ENCODE measurements around the gene TLDC2. TPM values are rescaled to one million over a fixed set of nuclear protein-coding genes. Genes with fewer than 3 reads are reported as not detected.
A peak's percentile ranks its signal among the peaks of the same experiment; 100 is the strongest.

The TLDC2 gene
- not detected for total RNA-seq
- long read RNA-seq, partial matches to known transcripts: 0 of 1 reads
- long read RNA-seq, other reads (novel, unspliced or antisense): 1 of 1 reads

DNA sequence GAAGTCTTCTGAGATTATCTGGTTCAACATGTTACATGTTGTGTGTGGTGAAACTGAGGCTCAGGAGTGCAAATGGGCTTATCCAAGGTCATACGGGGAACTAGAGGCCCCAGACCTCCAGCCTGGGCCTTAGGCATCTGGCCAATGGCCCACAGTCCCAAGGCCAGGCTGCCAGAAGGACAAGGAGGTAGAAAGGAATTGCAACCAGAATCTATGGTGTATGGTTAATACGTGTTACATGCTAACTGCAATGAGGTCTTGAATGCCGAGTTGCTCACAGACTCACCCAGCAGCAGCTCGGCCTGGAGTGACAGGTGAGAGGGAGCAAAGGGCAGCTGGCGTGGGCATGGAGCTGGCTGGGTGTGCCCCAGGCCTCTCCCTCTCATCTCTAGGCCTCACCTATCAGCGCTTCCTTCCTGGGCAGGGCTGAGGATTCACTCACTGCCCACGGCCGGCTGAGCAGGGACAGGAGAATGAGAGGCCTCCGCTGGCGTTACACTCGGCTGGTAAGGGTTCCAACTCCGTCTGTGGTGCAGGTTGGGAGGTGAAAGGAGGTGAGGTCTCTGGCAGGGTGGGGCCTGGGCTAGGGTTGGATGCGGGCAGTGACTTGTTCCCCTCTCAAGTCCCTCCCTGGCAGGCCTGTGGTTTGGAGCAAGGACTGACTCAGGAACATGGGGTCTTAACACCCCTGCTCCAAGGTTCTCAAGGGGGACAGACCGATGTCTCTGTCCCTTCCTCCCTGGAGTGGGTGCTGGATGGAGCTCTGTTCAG lies at the start of gene TLDC2:
Gene TLDC2 (plus strand): TSS at position 437 of the 771 bp plus-strand sequence. CDS start 37 bp downstream, at position 474.
- no peak for DNase-seq
- intact Hi-C loops (cut with micrococcal nuclease): no loop called here
- TF ChIP-seq CTCF (IDR thresholded peaks at IDR 0.05; ENCODE audit: borderline replicate concordance): no peak
- no peak within 1 kb of the TSS for H3K4me3 ChIP-seq
- no peak within 1 kb of the TSS for H3K27ac ChIP-seq (replicated peaks)
- no peaks in the 10 kb centered on the region for H3K36me3 ChIP-seq
- H3K27me3 ChIP-seq (ENCODE audit: low read depth): no peaks in the 10 kb centered on the region
- H3K4me1 ChIP-seq: peaks cover 9% of the 10 kb centered on the region
- H3K9me3 ChIP-seq (replicated peaks): no peaks in the 10 kb centered on the region

DNA sequence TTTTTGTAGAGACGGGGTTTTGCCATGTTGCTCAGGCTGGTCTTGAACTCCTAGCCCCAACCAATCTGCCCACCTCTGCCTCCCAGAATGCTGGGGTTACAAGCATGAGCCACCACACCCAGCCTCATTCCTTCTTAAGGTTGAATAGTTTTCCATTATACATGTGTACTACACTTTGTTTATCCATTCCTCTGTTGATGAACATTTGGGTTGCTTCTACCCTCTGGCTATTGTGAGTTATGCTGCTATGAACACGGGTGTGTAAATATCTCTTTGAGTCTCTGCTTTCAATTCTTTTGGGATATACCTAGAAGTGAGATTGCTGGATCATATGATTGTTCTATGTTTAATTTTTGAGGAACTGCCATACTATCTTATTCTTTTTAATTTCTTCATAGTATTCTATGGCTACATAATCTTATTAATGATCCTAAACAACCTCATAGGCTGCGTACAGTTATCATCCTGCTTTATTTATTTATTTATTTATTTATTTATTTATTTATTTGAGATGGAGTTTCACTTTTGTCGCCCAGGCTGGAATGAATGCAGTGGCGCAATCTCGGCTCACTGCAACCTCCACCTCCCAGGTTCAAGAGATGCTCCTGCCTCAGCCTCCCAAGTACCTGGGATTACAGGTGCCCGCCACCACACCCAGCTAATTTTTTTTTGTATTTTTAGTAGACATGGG lies 49.2 kb upstream of the TLDC2 start:
- Histone ChIP-seq H3K4me1 (peaks cover 82% of the 10 kb centered on the region), H3K27me3 (ENCODE audit: low read depth) (no peaks in the 10 kb centered on the region), H3K36me3 (peaks cover 52% of the 10 kb centered on the region), H3K9me3 (replicated peaks) (no peaks in the 10 kb centered on the region), H3K4me3 (no peak overlapping the region), H3K27ac (replicated peaks) (peak overlapping the region; percentile 92)
- intact Hi-C loops (cut with micrococcal nuclease): no loop called here
- TF ChIP-seq CTCF (IDR thresholded peaks at IDR 0.05; ENCODE audit: borderline replicate concordance): no peak
- no peak for DNase-seq

GRCh38 chr20:36827541-36828279 lies 48.2 kb upstream of the TLDC2 start:
- Histone ChIP-seq H3K36me3 (peaks cover 49% of the 10 kb centered on the region), H3K9me3 (replicated peaks) (no peaks in the 10 kb centered on the region), H3K27ac (replicated peaks) (peak overlapping the region; percentile 92), H3K4me3 (no peak overlapping the region), H3K4me1 (peaks cover 82% of the 10 kb centered on the region), H3K27me3 (ENCODE audit: low read depth) (no peaks in the 10 kb centered on the region)
- intact Hi-C loops (cut with micrococcal nuclease): no loop called here
- peak; percentile 66 for DNase-seq
- no peak for TF ChIP-seq CTCF (IDR thresholded peaks at IDR 0.05; ENCODE audit: borderline replicate concordance)

DNA sequence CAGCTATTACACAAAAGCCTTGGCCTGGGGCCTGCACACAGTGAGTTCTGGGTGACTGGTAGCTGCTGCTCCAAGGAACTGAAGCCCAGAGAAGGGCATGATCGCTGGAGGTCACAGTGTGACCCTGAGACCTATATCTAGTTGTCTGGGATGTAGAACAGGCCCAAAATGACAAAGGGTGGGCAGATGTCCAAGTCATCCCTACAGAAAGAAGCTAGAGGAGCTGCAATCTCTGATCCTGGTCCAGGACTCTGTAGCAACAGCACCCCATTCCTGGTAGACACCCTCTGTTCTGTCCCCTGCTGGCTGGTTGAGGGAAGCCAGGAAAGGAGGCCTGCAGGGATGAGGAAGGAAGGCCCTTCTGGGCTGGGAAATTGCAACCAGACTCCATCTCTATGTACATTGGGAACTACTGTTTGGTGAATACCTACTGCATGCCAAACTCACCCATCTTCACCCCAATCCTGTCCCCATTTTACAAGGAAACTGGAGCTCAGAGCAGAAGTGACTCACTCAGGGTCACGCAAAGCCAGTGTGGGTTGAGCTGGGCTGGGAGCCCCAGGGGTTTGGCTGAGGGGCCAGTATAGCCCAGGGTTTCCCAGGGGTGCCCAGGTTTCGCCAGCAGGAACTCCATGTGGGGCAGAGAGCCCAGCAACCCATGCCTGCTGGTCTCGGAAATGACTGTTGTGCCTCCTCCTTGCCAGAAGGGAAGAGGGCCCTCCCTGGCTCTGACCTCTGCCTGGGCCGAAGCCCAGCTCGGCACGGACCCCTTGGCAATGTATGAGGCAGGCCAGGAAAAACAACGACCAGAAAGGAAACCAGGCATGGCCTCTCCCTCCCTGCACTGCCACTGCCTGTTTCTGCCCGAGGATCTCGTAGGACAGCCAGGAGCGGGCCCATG lies 44.9 kb upstream of the TLDC2 start:
- Histone ChIP-seq H3K4me3 (no peak overlapping the region), H3K9me3 (replicated peaks) (no peaks in the 10 kb centered on the region), H3K27ac (replicated peaks) (peak overlapping the region; percentile 92), H3K4me1 (peaks cover 96% of the 10 kb centered on the region), H3K36me3 (peaks cover 26% of the 10 kb centered on the region), H3K27me3 (ENCODE audit: low read depth) (no peaks in the 10 kb centered on the region)
- intact Hi-C loops (cut with micrococcal nuclease): no loop called here
- DNase-seq: peak; percentile 80
- TF ChIP-seq CTCF (IDR thresholded peaks at IDR 0.05; ENCODE audit: borderline replicate concordance): peak; percentile 63

Data from left ventricle myocardium inferior (tissue), 1 donor.